ENCODE results near the gene SLC6A5.

DNA sequence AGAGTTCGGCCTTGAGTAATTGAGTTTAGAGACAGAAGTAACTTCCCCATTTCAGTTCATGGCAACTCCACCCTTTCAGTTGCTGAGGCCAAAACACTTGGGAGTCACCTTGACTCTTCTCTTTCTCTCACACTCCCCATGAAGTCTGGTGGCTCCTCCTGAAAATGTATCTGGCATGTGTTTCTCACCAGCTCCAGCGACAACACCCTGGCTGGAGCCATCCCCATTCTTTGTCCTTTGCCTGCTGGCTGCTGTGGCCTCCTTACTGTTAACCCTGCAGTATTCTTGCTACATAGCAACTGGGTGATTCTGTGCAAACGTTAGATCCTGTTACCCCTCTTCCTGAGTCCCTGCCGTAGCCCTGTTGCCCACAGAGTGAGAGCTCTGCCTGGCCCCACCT lies 23.8 kb downstream of the SLC6A5 start:
- TF ChIP-seq, protein P1, sequence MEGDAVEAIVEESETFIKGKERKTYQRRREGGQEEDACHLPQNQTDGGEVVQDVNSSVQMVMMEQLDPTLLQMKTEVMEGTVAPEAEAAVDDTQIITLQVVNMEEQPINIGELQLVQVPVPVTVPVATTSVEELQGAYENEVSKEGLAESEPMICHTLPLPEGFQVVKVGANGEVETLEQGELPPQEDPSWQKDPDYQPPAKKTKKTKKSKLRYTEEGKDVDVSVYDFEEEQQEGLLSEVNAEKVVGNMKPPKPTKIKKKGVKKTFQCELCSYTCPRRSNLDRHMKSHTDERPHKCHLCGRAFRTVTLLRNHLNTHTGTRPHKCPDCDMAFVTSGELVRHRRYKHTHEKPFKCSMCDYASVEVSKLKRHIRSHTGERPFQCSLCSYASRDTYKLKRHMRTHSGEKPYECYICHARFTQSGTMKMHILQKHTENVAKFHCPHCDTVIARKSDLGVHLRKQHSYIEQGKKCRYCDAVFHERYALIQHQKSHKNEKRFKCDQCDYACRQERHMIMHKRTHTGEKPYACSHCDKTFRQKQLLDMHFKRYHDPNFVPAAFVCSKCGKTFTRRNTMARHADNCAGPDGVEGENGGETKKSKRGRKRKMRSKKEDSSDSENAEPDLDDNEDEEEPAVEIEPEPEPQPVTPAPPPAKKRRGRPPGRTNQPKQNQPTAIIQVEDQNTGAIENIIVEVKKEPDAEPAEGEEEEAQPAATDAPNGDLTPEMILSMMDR (IDR thresholded peaks at IDR 0.05; ENCODE audit: borderline replicate concordance, extremely low read depth, low read length, poor library complexity, severe bottlenecking) = no peak
- TF ChIP-seq EZH2 (IDR thresholded peaks at IDR 0.05; ENCODE audit: borderline replicate concordance, low read depth, low read length, severe bottlenecking) = no peak
